ENCODE data around the gene PODXL.

DNA sequence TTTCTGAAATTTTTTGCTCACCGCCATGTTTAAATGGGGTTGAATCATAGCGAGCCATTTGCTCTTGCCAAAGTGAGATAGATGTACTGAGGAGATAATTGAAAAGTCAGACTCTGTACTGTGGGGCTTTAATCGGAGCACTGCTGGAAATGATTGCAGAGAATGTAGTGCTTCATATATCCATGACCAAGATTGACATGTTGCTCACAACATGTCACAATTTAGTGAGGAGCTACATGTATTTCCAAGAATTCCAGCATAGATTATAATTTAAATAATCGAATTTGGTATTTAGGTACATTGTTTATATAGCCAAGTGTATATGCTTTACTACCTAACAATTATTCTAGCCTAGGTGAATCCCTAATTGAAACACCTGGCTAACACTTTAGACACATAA is 66.5 kb downstream of the PODXL start:
- TF ChIP-seq, protein P1, sequence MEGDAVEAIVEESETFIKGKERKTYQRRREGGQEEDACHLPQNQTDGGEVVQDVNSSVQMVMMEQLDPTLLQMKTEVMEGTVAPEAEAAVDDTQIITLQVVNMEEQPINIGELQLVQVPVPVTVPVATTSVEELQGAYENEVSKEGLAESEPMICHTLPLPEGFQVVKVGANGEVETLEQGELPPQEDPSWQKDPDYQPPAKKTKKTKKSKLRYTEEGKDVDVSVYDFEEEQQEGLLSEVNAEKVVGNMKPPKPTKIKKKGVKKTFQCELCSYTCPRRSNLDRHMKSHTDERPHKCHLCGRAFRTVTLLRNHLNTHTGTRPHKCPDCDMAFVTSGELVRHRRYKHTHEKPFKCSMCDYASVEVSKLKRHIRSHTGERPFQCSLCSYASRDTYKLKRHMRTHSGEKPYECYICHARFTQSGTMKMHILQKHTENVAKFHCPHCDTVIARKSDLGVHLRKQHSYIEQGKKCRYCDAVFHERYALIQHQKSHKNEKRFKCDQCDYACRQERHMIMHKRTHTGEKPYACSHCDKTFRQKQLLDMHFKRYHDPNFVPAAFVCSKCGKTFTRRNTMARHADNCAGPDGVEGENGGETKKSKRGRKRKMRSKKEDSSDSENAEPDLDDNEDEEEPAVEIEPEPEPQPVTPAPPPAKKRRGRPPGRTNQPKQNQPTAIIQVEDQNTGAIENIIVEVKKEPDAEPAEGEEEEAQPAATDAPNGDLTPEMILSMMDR (tag by site-specific recombination; IDR thresholded peaks at IDR 0.05) = no peak
- no peak for TF ChIP-seq ZNF658 (tag by site-specific recombination; IDR thresholded peaks at IDR 0.05)
- TF ChIP-seq SP2 (tag by site-specific recombination; IDR thresholded peaks at IDR 0.05) = no peak
- no peak for TF ChIP-seq ZNF777 (tag by site-specific recombination; IDR thresholded peaks at IDR 0.05; ENCODE audit: borderline replicate concordance)
- TF ChIP-seq, protein P2, sequence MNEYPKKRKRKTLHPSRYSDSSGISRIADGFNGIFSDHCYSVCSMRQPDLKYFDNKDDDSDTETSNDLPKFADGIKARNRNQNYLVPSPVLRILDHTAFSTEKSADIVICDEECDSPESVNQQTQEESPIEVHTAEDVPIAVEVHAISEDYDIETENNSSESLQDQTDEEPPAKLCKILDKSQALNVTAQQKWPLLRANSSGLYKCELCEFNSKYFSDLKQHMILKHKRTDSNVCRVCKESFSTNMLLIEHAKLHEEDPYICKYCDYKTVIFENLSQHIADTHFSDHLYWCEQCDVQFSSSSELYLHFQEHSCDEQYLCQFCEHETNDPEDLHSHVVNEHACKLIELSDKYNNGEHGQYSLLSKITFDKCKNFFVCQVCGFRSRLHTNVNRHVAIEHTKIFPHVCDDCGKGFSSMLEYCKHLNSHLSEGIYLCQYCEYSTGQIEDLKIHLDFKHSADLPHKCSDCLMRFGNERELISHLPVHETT (tag by site-specific recombination; IDR thresholded peaks at IDR 0.05) = no peak
- TF ChIP-seq ZNF274 (IDR thresholded peaks at IDR 0.05; ENCODE audit: low read length) = no peak
- TF ChIP-seq ZNF274 (tag by site-specific recombination; IDR thresholded peaks at IDR 0.05; ENCODE audit: borderline replicate concordance) = no peak
- TF ChIP-seq ZNF629 (tag by site-specific recombination; IDR thresholded peaks at IDR 0.05) = no peak
- TF ChIP-seq SCRT2 (tag by site-specific recombination; IDR thresholded peaks at IDR 0.05) = no peak
- TF ChIP-seq TCF7L2 (IDR thresholded peaks at IDR 0.05; ENCODE audit: borderline replicate concordance, low read depth, low read length) = no peak
